ENCODE measurements around the gene CRIP3. TPM values are rescaled to one million over a fixed set of nuclear protein-coding genes. Genes with fewer than 3 reads are reported as not detected.
"Not testable (repeated sequence)": the region's sequence is repeated elsewhere in the genome, so short reads cannot be mapped to it uniquely, and the experiment has no call there.

Gene CRIP3
- total RNA-seq, 5 donors from 2014 or later (not counting 1 experiment from before 2014, with no cell fraction given): 1.3 to 4.2 (median 2.8) TPM

- not testable (repeated sequence) for H3K27ac Mint-ChIP-seq; H3K27ac ChIP-seq (ENCODE audit: low read length); H3K27me3 Mint-ChIP-seq; H3K4me3 ChIP-seq (ENCODE audit: control insufficient read depth in 1 of 2, extremely low read depth in 1 of 2, low read length in 1 of 2); H3K4me1 Mint-ChIP-seq; DNase-seq; H3K9me3 ChIP-seq; H3K9me3 Mint-ChIP-seq; H3K4me3 Mint-ChIP-seq; ATAC-seq (replicated peaks in 1 of 4); H3K4me1 ChIP-seq (ENCODE audit: control insufficient read depth in 1 of 2, extremely low read depth in 1 of 2, insufficient read depth in 2 of 2, low read length in 2 of 2); H3K27me3 ChIP-seq (replicated peaks in 1 of 2; ENCODE audit: control insufficient read depth in 2 of 2, extremely low read depth in 1 of 2, insufficient read depth in 2 of 2, low read length in 1 of 2)
- H3K36me3 ChIP-seq (ENCODE audit: control insufficient read depth in 2 of 2, extremely low read depth in 1 of 2, insufficient read depth in 1 of 2, low read length in 1 of 2): peaks cover 7 to 74% of the 10 kb centered on the region in 2 donors
- H3K36me3 Mint-ChIP-seq: peaks cover 41% of the 10 kb centered on the region
- ChIA-PET POLR2A (interaction anchor here in 1 of 2 donors (0.5 to 0.6 kb wide), 3 partner anchors 9 to 127 kb away, joined by 5 read pairs; no protein-coding TSS in a partner anchor), CTCF (interaction anchor here in 1 of 2 donors (0.6 kb wide), 1 partner anchor 158 kb away, joined by 3 read pairs; no protein-coding TSS in a partner anchor)
- WGBS (ENCODE audit: insufficient coverage): 96% methylated on average over 7 of the region's 11 CpGs
Measured at GRCh38 chr6:43346243-43346642, 37.6 kb upstream of the CRIP3 start.

GRCh38 chr6:43339168-43339567 lies 30.5 kb upstream of the CRIP3 start:
- H3K9me3 ChIP-seq: no peaks in the 10 kb centered on the region
- no peak overlapping the region for H3K27ac Mint-ChIP-seq
- DNase-seq (no peak), ATAC-seq (replicated peaks in 1 of 4) (no peak)
- 100% methylated on average over 1 of the region's 4 CpGs for WGBS (ENCODE audit: insufficient coverage)
- H3K4me3 Mint-ChIP-seq: no peak overlapping the region
- H3K4me3 ChIP-seq (ENCODE audit: control insufficient read depth in 1 of 2, extremely low read depth in 1 of 2, low read length in 1 of 2): no peak overlapping the region
- H3K27me3 ChIP-seq (replicated peaks in 1 of 2; ENCODE audit: control insufficient read depth in 2 of 2, extremely low read depth in 1 of 2, insufficient read depth in 2 of 2, low read length in 1 of 2): no peaks in the 10 kb centered on the region
- H3K4me1 ChIP-seq (ENCODE audit: control insufficient read depth in 1 of 2, extremely low read depth in 1 of 2, insufficient read depth in 2 of 2, low read length in 2 of 2): no peaks in the 10 kb centered on the region
- CTCF ChIA-PET: interaction anchor here in 1 of 2 donors (1.1 kb wide), 1 partner anchor 12 kb away, joined by 7 read pairs; no protein-coding TSS in a partner anchor
- peaks cover 7 to 67% of the 10 kb centered on the region in 2 donors for H3K36me3 ChIP-seq (ENCODE audit: control insufficient read depth in 2 of 2, extremely low read depth in 1 of 2, insufficient read depth in 1 of 2, low read length in 1 of 2)
- no peaks in the 10 kb centered on the region for H3K9me3 Mint-ChIP-seq
- H3K27ac ChIP-seq (ENCODE audit: low read length): no peak overlapping the region
- H3K27me3 Mint-ChIP-seq: no peaks in the 10 kb centered on the region
- POLR2A ChIA-PET: no interaction called here
- H3K4me1 Mint-ChIP-seq: peaks cover 4 to 12% (median 12%) of the 10 kb centered on the region in 3 donors
- peaks cover 63% of the 10 kb centered on the region for H3K36me3 Mint-ChIP-seq

- no peaks in the 10 kb centered on the region for H3K4me1 ChIP-seq (ENCODE audit: control insufficient read depth in 1 of 2, extremely low read depth in 1 of 2, insufficient read depth in 2 of 2, low read length in 2 of 2)
- H3K4me3 ChIP-seq (ENCODE audit: control insufficient read depth in 1 of 2, extremely low read depth in 1 of 2, low read length in 1 of 2): no peak overlapping the region
- Mint-ChIP-seq H3K4me1 (peaks cover 4 to 12% (median 12%) of the 10 kb centered on the region in 3 donors), H3K9me3 (no peaks in the 10 kb centered on the region), H3K27ac (peak overlapping the region; percentile 23 to 24), H3K36me3 (peaks cover 60% of the 10 kb centered on the region), H3K27me3 (no peaks in the 10 kb centered on the region), H3K4me3 (no peak overlapping the region)
- ChIA-PET CTCF (interaction anchor here in 1 of 2 donors (1.0 kb wide), 1 partner anchor 23 kb away, joined by 3 read pairs; no protein-coding TSS in a partner anchor), POLR2A (no interaction called here)
- no peak for DNase-seq
- no peaks in the 10 kb centered on the region for H3K27me3 ChIP-seq (replicated peaks in 1 of 2; ENCODE audit: control insufficient read depth in 2 of 2, extremely low read depth in 1 of 2, insufficient read depth in 2 of 2, low read length in 1 of 2)
- H3K36me3 ChIP-seq (ENCODE audit: control insufficient read depth in 2 of 2, extremely low read depth in 1 of 2, insufficient read depth in 1 of 2, low read length in 1 of 2): peaks cover 7 to 61% of the 10 kb centered on the region in 2 donors
- no peak for ATAC-seq (replicated peaks in 1 of 4)
- no peak overlapping the region for H3K27ac ChIP-seq (ENCODE audit: low read length)
- no peaks in the 10 kb centered on the region for H3K9me3 ChIP-seq
Measured at GRCh38 chr6:43338243-43338642, 29.6 kb upstream of the CRIP3 start.

- ATAC-seq (replicated peaks in 1 of 4): no peak
- CTCF ChIA-PET: interaction anchor here in 1 of 2 donors (0.5 kb wide), 1 partner anchor 8 kb away, joined by 6 read pairs; no protein-coding TSS in a partner anchor
- no peak for DNase-seq
- H3K27ac ChIP-seq (ENCODE audit: low read length): no peak overlapping the region
- no peaks in the 10 kb centered on the region for H3K9me3 ChIP-seq
- Mint-ChIP-seq H3K9me3 (no peaks in the 10 kb centered on the region), H3K27me3 (no peaks in the 10 kb centered on the region), H3K27ac (no peak overlapping the region), H3K36me3 (peaks cover 42% of the 10 kb centered on the region), H3K4me3 (no peak overlapping the region), H3K4me1 (peaks cover 13 to 23% (median 19%) of the 10 kb centered on the region in 3 donors)
- 100% methylated on average over 1 of the region's 3 CpGs for WGBS (ENCODE audit: insufficient coverage)
- no peak overlapping the region for H3K4me3 ChIP-seq (ENCODE audit: control insufficient read depth in 1 of 2, extremely low read depth in 1 of 2, low read length in 1 of 2)
- POLR2A ChIA-PET: interaction anchor here in 1 of 2 donors (0.6 kb wide), 1 partner anchor 667 kb away, joined by 4 read pairs; no protein-coding TSS in a partner anchor
- peaks cover 4 to 5% of the 10 kb centered on the region in 2 experiments for H3K4me1 ChIP-seq (ENCODE audit: control insufficient read depth in 1 of 2, extremely low read depth in 1 of 2, insufficient read depth in 2 of 2, low read length in 2 of 2)
- H3K36me3 ChIP-seq (ENCODE audit: control insufficient read depth in 2 of 2, extremely low read depth in 1 of 2, insufficient read depth in 1 of 2, low read length in 1 of 2): peaks cover 5 to 43% of the 10 kb centered on the region in 2 donors
- H3K27me3 ChIP-seq (replicated peaks in 1 of 2; ENCODE audit: control insufficient read depth in 2 of 2, extremely low read depth in 1 of 2, insufficient read depth in 2 of 2, low read length in 1 of 2): no peaks in the 10 kb centered on the region
Measured at GRCh38 chr6:43336382-43336781, 27.8 kb upstream of the CRIP3 start.

GRCh38 chr6:43335469-43335868 lies 26.8 kb upstream of the CRIP3 start:
- H3K27ac Mint-ChIP-seq: no peak overlapping the region
- no peak overlapping the region for H3K4me3 ChIP-seq (ENCODE audit: control insufficient read depth in 1 of 2, extremely low read depth in 1 of 2, low read length in 1 of 2)
- peaks cover 5 to 34% of the 10 kb centered on the region in 2 donors for H3K36me3 ChIP-seq (ENCODE audit: control insufficient read depth in 2 of 2, extremely low read depth in 1 of 2, insufficient read depth in 1 of 2, low read length in 1 of 2)
- peaks cover 4 to 5% of the 10 kb centered on the region in 2 experiments for H3K4me1 ChIP-seq (ENCODE audit: control insufficient read depth in 1 of 2, extremely low read depth in 1 of 2, insufficient read depth in 2 of 2, low read length in 2 of 2)
- H3K36me3 Mint-ChIP-seq: peaks cover 33% of the 10 kb centered on the region
- no peak for ATAC-seq (replicated peaks in 1 of 4)
- no peak for DNase-seq
- H3K27me3 ChIP-seq (replicated peaks in 1 of 2; ENCODE audit: control insufficient read depth in 2 of 2, extremely low read depth in 1 of 2, insufficient read depth in 2 of 2, low read length in 1 of 2): no peaks in the 10 kb centered on the region
- 100% methylated on average over 1 of the region's 3 CpGs for WGBS (ENCODE audit: insufficient coverage)
- H3K4me3 Mint-ChIP-seq: no peak overlapping the region
- H3K9me3 Mint-ChIP-seq: no peaks in the 10 kb centered on the region
- CTCF ChIA-PET: interaction anchor here in 1 of 2 donors (0.5 kb wide), 1 partner anchor 113 kb away, joined by 3 read pairs; no protein-coding TSS in a partner anchor
- H3K27me3 Mint-ChIP-seq: no peaks in the 10 kb centered on the region
- POLR2A ChIA-PET: no interaction called here
- H3K4me1 Mint-ChIP-seq: peaks cover 18 to 28% (median 24%) of the 10 kb centered on the region in 3 donors
- H3K27ac ChIP-seq (ENCODE audit: low read length): no peak overlapping the region
- H3K9me3 ChIP-seq: no peaks in the 10 kb centered on the region

- Histone ChIP-seq H3K36me3 (ENCODE audit: control insufficient read depth in 2 of 2, extremely low read depth in 1 of 2, insufficient read depth in 1 of 2, low read length in 1 of 2) (peaks cover 2 to 25% of the 10 kb centered on the region in 2 donors), H3K27ac (ENCODE audit: low read length) (no peak overlapping the region), H3K27me3 (replicated peaks in 1 of 2; ENCODE audit: control insufficient read depth in 2 of 2, extremely low read depth in 1 of 2, insufficient read depth in 2 of 2, low read length in 1 of 2) (no peaks in the 10 kb centered on the region), H3K4me1 (ENCODE audit: control insufficient read depth in 1 of 2, extremely low read depth in 1 of 2, insufficient read depth in 2 of 2, low read length in 2 of 2) (peaks cover 4 to 5% of the 10 kb centered on the region in 2 experiments), H3K9me3 (no peaks in the 10 kb centered on the region), H3K4me3 (ENCODE audit: control insufficient read depth in 1 of 2, extremely low read depth in 1 of 2, low read length in 1 of 2) (no peak overlapping the region)
- WGBS (ENCODE audit: insufficient coverage): no CpG with 5 or more reads among the region's 2 CpGs
- Mint-ChIP-seq H3K4me3 (no peak overlapping the region), H3K27me3 (no peaks in the 10 kb centered on the region), H3K27ac (peak overlapping the region in 1 of 2 donors; percentile 67), H3K4me1 (peaks cover 18 to 28% (median 24%) of the 10 kb centered on the region in 3 donors), H3K36me3 (peaks cover 25% of the 10 kb centered on the region), H3K9me3 (no peaks in the 10 kb centered on the region)
- DNase-seq (peak in 1 of 35 experiments; percentile 42), ATAC-seq (replicated peaks in 1 of 4) (no peak)
- CTCF ChIA-PET: no interaction called here
- POLR2A ChIA-PET: no interaction called here
Measured at GRCh38 chr6:43334466-43335095, 26.0 kb upstream of the CRIP3 start.

Data from T-cell (primary cell).